Fibroblast of villous mesenchyme (primary cell): ENCODE measurements around the gene KMT2D. TPM values are rescaled to one million over a fixed set of nuclear protein-coding genes. Genes with fewer than 3 reads are reported as not detected.

Experiments
- DNase-seq: peaks from one replicate; pipeline ENCODE4 v3.0.0-alpha.2; 2010; ENCODE audit warnings: low read depth
- H3K4me3 ChIP-seq: 2 replicates; pipeline ENCODE4 v1.5.1; 2011; ENCODE audit warnings: low read depth, mild to moderate bottlenecking, low read length
- total RNA-seq: library from RNA; depleted of rRNA; stranded (reverse); fragments of >200 nt; gene quantifications from 2 replicates; pipeline ENCODE4 v1.2.3, GENCODE V29; 2012
- TF ChIP-seq, protein P1 (sequence below): IDR thresholded peaks from 2 replicates; pipeline ENCODE4 v1.5.1; 2012; ENCODE audit warnings: low read depth, mild to moderate bottlenecking, low read length; ENCODE audit not compliant: insufficient read depth

KMT2D gene
- total RNA-seq, 1 donor = 37.1 TPM

DNA sequence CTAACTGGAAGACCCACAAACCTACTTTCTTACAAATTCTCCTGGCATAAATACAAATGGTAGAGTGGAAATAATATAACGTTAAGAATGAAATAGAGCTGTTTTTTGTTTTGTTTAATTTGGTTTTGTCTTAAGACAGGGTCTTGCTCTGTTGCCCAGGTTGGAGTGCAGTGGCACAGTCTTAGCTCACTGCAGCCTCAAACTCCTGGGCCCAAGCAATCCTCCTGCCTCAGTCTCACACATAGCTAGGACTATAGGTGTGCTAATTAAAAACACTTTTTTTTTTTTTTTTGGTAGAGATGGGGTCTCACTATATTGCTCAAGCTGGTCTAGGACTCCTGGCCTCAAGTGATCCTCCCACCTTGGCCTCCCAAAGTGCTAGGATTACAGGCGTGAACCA is 38.1 kb upstream of the KMT2D start:
- TF ChIP-seq, protein P1, sequence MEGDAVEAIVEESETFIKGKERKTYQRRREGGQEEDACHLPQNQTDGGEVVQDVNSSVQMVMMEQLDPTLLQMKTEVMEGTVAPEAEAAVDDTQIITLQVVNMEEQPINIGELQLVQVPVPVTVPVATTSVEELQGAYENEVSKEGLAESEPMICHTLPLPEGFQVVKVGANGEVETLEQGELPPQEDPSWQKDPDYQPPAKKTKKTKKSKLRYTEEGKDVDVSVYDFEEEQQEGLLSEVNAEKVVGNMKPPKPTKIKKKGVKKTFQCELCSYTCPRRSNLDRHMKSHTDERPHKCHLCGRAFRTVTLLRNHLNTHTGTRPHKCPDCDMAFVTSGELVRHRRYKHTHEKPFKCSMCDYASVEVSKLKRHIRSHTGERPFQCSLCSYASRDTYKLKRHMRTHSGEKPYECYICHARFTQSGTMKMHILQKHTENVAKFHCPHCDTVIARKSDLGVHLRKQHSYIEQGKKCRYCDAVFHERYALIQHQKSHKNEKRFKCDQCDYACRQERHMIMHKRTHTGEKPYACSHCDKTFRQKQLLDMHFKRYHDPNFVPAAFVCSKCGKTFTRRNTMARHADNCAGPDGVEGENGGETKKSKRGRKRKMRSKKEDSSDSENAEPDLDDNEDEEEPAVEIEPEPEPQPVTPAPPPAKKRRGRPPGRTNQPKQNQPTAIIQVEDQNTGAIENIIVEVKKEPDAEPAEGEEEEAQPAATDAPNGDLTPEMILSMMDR = no peak
- H3K4me3 ChIP-seq = no peak overlapping the region
- no peak for DNase-seq

DNA sequence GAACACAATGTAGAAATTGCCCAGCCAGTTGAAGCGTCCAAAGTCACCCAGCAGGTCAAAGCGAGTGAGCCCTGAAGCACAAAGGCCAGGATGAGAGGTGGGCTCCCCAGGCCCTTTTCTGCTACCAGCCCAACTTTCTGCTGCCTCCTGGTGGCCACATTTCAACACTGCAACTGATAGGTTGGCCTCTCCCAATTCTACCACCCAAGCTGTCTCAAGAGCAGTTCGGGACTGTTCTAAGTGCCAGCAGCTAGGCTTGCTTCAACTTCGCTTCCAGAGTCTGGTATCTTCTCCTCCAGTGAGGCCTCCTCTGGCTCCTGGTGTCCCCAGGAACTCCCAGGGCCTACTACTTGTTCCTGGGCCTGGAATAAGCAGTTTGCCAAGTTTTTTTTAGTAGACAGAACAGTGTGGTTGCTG is 37.4 kb upstream of the KMT2D start:
- TF ChIP-seq, protein P1 = peak; percentile 86
- H3K4me3 ChIP-seq = no peak overlapping the region
- DNase-seq = peak; percentile 48

DNA sequence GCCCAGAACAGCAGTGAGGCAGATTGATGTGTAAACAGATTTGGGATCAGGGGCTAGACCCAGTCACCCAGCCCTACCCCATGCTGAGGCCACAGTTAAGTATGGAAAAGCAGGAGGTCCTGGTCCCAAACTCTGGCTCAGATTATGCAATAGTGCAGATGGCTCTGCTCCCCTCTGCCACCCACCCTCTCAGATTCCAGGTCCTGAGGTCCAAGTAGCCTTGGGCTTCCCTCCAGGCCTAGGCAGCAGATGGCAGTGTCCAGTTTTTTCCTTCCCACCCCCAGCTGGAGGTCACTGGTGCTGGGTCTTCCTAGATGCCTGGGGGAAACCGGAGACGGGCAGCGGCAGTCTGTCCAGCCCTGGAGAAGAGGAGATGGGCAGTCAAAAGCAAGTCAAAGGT is 36.8 kb upstream of the KMT2D start:
- TF ChIP-seq, protein P1 = no peak
- no peak for DNase-seq
- no peak overlapping the region for H3K4me3 ChIP-seq

DNA sequence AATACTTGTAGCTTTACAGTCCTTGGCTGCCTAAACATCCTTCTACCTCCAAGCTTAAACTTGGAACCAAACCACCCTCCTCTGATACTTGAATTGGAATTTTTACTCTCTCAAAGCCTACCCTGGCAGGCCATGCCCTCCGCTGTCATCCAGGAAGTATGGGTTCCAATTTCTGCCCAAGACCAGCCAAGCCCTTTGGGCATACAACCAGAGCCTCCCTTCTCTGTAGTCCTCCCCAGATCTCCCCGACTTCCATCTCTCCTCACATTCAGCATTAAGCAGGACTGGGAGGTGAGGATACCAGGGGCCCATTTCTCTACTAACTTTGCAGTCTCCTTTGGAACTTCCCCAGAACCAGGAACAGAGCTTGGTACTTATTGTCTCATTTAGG is 34.4 kb upstream of the KMT2D start:
- no peak for DNase-seq
- H3K4me3 ChIP-seq = no peak overlapping the region
- TF ChIP-seq, protein P1 = no peak

DNA sequence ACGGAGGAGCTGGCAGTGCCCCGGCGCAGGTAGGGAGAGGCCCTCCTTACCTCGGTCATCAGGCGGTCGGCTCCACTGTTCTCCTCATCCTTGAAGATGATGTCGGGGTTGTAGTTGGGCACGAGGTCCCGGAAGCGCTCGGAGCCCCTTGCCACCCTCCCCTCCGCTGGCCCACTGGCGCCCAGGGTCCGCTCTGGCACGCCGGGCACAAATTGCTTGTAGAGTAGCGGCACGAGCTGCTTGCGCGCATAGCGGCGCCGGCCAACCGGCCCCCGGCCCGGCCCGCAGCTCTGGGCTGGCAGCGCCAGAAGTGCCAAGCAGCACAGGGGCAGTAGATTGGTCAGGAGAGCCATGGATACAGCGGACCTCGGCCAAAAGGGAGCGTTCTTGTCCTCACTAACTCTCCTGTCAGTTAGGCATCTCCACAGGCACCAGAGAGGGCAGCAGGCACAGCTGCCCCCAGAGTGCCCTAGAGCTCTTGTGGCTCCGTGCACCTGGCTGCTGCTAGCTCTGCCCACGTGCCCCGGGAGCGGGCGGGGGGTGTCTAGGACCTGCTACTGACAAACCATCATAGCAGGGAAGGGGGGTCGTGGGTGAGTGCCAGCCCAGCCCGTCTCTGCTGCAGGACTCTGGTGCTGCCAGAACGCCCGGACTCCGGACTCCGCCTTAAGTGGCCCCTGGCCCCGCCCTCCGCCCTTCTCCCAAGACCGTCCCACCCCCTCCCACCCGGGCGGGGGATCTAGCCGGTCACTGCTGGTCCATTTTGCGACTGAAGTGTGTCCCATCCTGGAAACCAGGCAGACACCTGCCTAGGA is 33.8 kb upstream of the KMT2D start, which contains the start of gene DHH:
DHH (minus strand) TSS at position 642 of the 815 bp plus-strand sequence; CDS start at position 353, 289 bp downstream.
- H3K4me3 ChIP-seq = no peak within 1 kb of the TSS
- DNase-seq = no peak
- TF ChIP-seq, protein P1 = no peak

DNA sequence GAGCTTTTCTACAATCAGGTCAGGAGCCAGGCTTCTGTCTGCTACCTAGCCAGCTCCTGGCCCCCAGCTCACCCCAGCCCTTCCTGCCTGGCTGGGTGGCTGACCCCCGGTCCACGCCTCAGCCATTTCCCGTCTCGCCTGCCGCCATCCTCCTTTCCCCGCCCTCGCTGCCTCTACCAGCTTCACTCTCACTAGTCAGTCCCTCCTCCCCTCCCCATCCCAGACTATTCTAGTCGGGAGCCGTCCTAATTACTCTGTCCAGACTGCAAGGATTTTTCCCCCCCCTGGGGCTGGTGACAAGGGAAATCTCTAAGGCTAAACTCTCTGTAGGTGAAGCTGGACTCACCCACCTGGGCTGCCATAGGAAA is 33.2 kb upstream of the KMT2D start:
- TF ChIP-seq, protein P1 = no peak
- DNase-seq = no peak
- no peak overlapping the region for H3K4me3 ChIP-seq
